ENCODE data around the gene SPATA3.

Gene SPATA3

GRCh38 chr2:230955163-230955737 is 40.7 kb upstream of the SPATA3 start:
- TF ChIP-seq RAD21 (IDR thresholded peaks at IDR 0.05; ENCODE audit: low read depth) = no peak
- no peak for TF ChIP-seq EP300 (IDR thresholded peaks at IDR 0.05; ENCODE audit: borderline replicate concordance)
- no peak for TF ChIP-seq TAF1 (IDR thresholded peaks at IDR 0.05; ENCODE audit: low read depth)
- TF ChIP-seq NFIC (IDR thresholded peaks at IDR 0.05) = no peak
- TF ChIP-seq MAX (IDR thresholded peaks at IDR 0.05) = no peak
- no peak for TF ChIP-seq CREB1 (IDR thresholded peaks at IDR 0.05; ENCODE audit: low read depth)
- TF ChIP-seq TEAD4 (IDR thresholded peaks at IDR 0.05) = no peak
- TF ChIP-seq, protein P1, sequence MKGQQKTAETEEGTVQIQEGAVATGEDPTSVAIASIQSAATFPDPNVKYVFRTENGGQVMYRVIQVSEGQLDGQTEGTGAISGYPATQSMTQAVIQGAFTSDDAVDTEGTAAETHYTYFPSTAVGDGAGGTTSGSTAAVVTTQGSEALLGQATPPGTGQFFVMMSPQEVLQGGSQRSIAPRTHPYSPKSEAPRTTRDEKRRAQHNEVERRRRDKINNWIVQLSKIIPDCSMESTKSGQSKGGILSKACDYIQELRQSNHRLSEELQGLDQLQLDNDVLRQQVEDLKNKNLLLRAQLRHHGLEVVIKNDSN (IDR thresholded peaks at IDR 0.05) = no peak
- TF ChIP-seq ZBTB7A (IDR thresholded peaks at IDR 0.05; ENCODE audit: low read depth) = no peak
- no peak for TF ChIP-seq FOXM1 (IDR thresholded peaks at IDR 0.05; ENCODE audit: borderline replicate concordance, low read depth)
- TF ChIP-seq TCF12 (IDR thresholded peaks at IDR 0.05; ENCODE audit: low read depth) = no peak
- TF ChIP-seq CEBPB (IDR thresholded peaks at IDR 0.05) = no peak
- TF ChIP-seq, protein P2, sequence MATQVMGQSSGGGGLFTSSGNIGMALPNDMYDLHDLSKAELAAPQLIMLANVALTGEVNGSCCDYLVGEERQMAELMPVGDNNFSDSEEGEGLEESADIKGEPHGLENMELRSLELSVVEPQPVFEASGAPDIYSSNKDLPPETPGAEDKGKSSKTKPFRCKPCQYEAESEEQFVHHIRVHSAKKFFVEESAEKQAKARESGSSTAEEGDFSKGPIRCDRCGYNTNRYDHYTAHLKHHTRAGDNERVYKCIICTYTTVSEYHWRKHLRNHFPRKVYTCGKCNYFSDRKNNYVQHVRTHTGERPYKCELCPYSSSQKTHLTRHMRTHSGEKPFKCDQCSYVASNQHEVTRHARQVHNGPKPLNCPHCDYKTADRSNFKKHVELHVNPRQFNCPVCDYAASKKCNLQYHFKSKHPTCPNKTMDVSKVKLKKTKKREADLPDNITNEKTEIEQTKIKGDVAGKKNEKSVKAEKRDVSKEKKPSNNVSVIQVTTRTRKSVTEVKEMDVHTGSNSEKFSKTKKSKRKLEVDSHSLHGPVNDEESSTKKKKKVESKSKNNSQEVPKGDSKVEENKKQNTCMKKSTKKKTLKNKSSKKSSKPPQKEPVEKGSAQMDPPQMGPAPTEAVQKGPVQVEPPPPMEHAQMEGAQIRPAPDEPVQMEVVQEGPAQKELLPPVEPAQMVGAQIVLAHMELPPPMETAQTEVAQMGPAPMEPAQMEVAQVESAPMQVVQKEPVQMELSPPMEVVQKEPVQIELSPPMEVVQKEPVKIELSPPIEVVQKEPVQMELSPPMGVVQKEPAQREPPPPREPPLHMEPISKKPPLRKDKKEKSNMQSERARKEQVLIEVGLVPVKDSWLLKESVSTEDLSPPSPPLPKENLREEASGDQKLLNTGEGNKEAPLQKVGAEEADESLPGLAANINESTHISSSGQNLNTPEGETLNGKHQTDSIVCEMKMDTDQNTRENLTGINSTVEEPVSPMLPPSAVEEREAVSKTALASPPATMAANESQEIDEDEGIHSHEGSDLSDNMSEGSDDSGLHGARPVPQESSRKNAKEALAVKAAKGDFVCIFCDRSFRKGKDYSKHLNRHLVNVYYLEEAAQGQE (IDR thresholded peaks at IDR 0.05; ENCODE audit: low read depth) = no peak
- TF ChIP-seq EGR1 (IDR thresholded peaks at IDR 0.05) = no peak

GRCh38 chr2:230956827-230957755 is 38.8 kb upstream of the SPATA3 start:
- TF ChIP-seq ZBTB7A (IDR thresholded peaks at IDR 0.05; ENCODE audit: low read depth) (no peak), FOXM1 (IDR thresholded peaks at IDR 0.05; ENCODE audit: borderline replicate concordance, low read depth) (no peak), MAX (IDR thresholded peaks at IDR 0.05) (peak; percentile 44; the same call in 1 of the 2 replicates), TAF1 (IDR thresholded peaks at IDR 0.05; ENCODE audit: low read depth) (no peak), EGR1 (IDR thresholded peaks at IDR 0.05) (no peak), NFIC (IDR thresholded peaks at IDR 0.05) (no peak)
- TF ChIP-seq, protein P1 (IDR thresholded peaks at IDR 0.05) = no peak

GRCh38 chr2:230957756-230958391 is 38.0 kb upstream of the SPATA3 start:
- TF ChIP-seq MAX (IDR thresholded peaks at IDR 0.05) (no peak), TEAD4 (IDR thresholded peaks at IDR 0.05) (no peak), NFIC (IDR thresholded peaks at IDR 0.05) (no peak), YY1 (IDR thresholded peaks at IDR 0.05; ENCODE audit: low read depth) (no peak), EP300 (IDR thresholded peaks at IDR 0.05; ENCODE audit: borderline replicate concordance) (no peak), TAF1 (IDR thresholded peaks at IDR 0.05; ENCODE audit: low read depth) (no peak), FOXM1 (IDR thresholded peaks at IDR 0.05; ENCODE audit: borderline replicate concordance, low read depth) (no peak), ZBTB7A (IDR thresholded peaks at IDR 0.05; ENCODE audit: low read depth) (no peak), TCF12 (IDR thresholded peaks at IDR 0.05; ENCODE audit: low read depth) (no peak), CREB1 (IDR thresholded peaks at IDR 0.05; ENCODE audit: low read depth) (no peak)
- TF ChIP-seq, protein P1 (IDR thresholded peaks at IDR 0.05) = no peak

DNA sequence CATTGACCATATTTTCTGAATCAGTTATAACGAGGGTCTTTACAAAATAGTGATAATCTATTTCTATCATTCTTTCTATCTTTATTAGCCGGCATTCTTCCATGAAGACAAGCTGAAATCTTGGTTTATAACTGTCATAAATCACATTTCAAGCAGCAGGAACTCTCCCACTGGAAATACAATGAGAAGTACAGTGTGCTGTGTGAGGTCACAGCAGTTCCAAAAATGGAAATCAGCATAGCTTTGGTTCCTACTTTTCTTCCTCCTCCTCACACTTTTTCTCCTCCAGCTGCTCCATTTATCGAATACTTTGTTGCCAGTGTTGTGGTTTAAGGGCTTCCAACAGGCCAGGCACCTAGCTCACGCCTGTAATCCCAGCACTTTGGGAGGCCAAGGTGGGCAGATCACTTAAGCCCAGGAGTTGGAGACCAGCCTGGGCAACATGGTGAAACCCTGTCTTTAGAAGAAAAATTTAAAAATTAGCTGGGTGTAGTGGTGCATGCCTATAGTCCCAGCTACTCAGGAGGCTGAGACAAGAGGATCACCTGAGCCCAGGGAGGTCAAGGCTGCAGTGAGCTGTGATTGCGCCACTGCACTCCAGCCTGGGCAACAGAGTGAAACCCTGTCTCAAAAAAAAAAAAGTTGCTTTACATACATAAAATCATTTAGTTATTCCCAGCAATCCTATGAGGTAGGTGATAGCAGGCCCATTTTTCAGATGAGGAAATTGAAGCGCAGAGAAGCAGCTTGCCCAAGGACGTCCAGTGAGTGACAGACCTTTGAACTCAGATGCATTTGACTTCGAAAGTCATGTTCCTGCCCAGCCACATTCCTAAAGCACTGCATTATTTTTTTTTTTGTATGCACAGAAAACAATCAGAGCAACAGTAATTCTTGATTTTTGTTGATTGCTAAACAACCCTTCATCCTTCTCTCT is 36.8 kb upstream of the SPATA3 start:
- TF ChIP-seq MAX (IDR thresholded peaks at IDR 0.05) (no peak), TEAD4 (IDR thresholded peaks at IDR 0.05) (no peak), RAD21 (IDR thresholded peaks at IDR 0.05; ENCODE audit: low read depth) (no peak), EP300 (IDR thresholded peaks at IDR 0.05; ENCODE audit: borderline replicate concordance) (no peak), FOXM1 (IDR thresholded peaks at IDR 0.05; ENCODE audit: borderline replicate concordance, low read depth) (no peak), TAF1 (IDR thresholded peaks at IDR 0.05; ENCODE audit: low read depth) (no peak), TCF12 (IDR thresholded peaks at IDR 0.05; ENCODE audit: low read depth) (no peak), ZBTB7A (IDR thresholded peaks at IDR 0.05; ENCODE audit: low read depth) (no peak)
- TF ChIP-seq, protein P1 (IDR thresholded peaks at IDR 0.05) = no peak
